Loucy (cell line): ENCODE measurements around the gene MAPKAP1.

Experiments used
- H2AFZ ChIP-seq: fragments of 200-600 bp; sonication (generic); 2 replicates; pipeline ENCODE4 v1.6.0; 2016; ENCODE audit warnings: antibody characterized with exemption, mild to moderate bottlenecking, low read length, moderate library complexity
- H3F3A ChIP-seq: fragments of 200-600 bp; 2 replicates; pipeline ENCODE4 v1.6.0; 2016; ENCODE audit warnings: antibody characterized with exemption, low read depth, mild to moderate bottlenecking
- H3K27me3 ChIP-seq: fragments of 200-600 bp; sonication (generic); 2 replicates; pipeline ENCODE4 v1.6.1; 2014; ENCODE audit warnings: low read length, mild to moderate bottlenecking; ENCODE audit not compliant: insufficient read depth, poor library complexity, severe bottlenecking
- H3K36me3 ChIP-seq: fragments of 200-600 bp; sonication (generic); 2 replicates; pipeline ENCODE4 v1.6.1; 2016; ENCODE audit warnings: low read length; ENCODE audit not compliant: insufficient read depth
- H3K4me1 ChIP-seq: fragments of 200-600 bp; sonication (generic); 2 replicates; pipeline ENCODE4 v1.5.1; 2014; ENCODE audit warnings: low read length, mild to moderate bottlenecking; ENCODE audit not compliant: insufficient read depth, poor library complexity, severe bottlenecking
- H3K4me2 ChIP-seq: fragments of 200-600 bp; sonication (generic); 2 replicates; pipeline ENCODE4 v1.6.0; 2014; ENCODE audit warnings: antibody characterized with exemption, low read length, low read depth, mild to moderate bottlenecking; ENCODE audit not compliant: poor library complexity, severe bottlenecking
- H3K4me3 ChIP-seq: fragments of 200-600 bp; sonication (generic); 2 replicates; pipeline ENCODE4 v1.5.1; 2014; ENCODE audit warnings: low read length, mild to moderate bottlenecking, mixed read lengths; ENCODE audit not compliant: poor library complexity, severe bottlenecking
- H3K79me2 ChIP-seq: fragments of 200-600 bp; sonication (generic); 2 replicates; pipeline ENCODE4 v1.6.1; 2014; ENCODE audit warnings: low read length; ENCODE audit not compliant: insufficient read depth
- H3K9ac ChIP-seq: fragments of 200-600 bp; sonication (generic); 2 replicates; pipeline ENCODE4 v1.6.0; 2014; ENCODE audit warnings: mild to moderate bottlenecking, low read depth, low read length, moderate library complexity; ENCODE audit not compliant: poor library complexity, severe bottlenecking
- H3K9me2 ChIP-seq: fragments of 200-600 bp; sonication (generic); replicated peaks from 2 replicates; pipeline ENCODE4 v1.6.1; 2016; ENCODE audit warnings: low read depth, low read length, mixed read lengths
- H3K9me3 ChIP-seq: fragments of 200-600 bp; sonication (generic); 2 replicates; pipeline ENCODE4 v1.6.1; 2014; ENCODE audit warnings: mild to moderate bottlenecking, antibody characterized with exemption, low read length, low read depth; ENCODE audit not compliant: insufficient read depth
- H4K20me1 ChIP-seq: fragments of 200-600 bp; sonication (generic); 2 replicates; pipeline ENCODE4 v1.6.0; 2014; ENCODE audit warnings: antibody characterized with exemption, low read length, mild to moderate bottlenecking; ENCODE audit not compliant: insufficient read depth, poor library complexity, severe bottlenecking
- CTCF ChIP-seq: fragments of 200-600 bp; sonication (generic); conservative IDR thresholded peaks from 2 replicates; pipeline ENCODE4 v1.5.1; 2014; ENCODE audit warnings: mild to moderate bottlenecking, antibody characterized with exemption, low read length
- EZH2phosphoT487 ChIP-seq: fragments of 200-600 bp; IDR thresholded peaks from 2 replicates; pipeline ENCODE4 v1.6.1; 2018; ENCODE audit warnings: antibody characterized with exemption, mild to moderate bottlenecking, moderate library complexity, borderline replicate concordance

Gene MAPKAP1

GRCh38 chr9:125504616-125505015 lies 202.4 kb downstream of the MAPKAP1 start:
- TF ChIP-seq EZH2phosphoT487: no peak
- TF ChIP-seq CTCF: no peak
- H3K4me2 ChIP-seq: no peak overlapping the region
- no peaks in the 10 kb centered on the region for H3K79me2 ChIP-seq
- H3K27me3 ChIP-seq: no peaks in the 10 kb centered on the region
- no peak overlapping the region for H3K4me3 ChIP-seq
- no peaks in the 10 kb centered on the region for H3F3A ChIP-seq
- H3K9me2 ChIP-seq: no peaks in the 10 kb centered on the region
- H3K9ac ChIP-seq: no peak overlapping the region
- H3K4me1 ChIP-seq: peaks cover 6% of the 10 kb centered on the region
- 0 out of 2 replicates have a peak, but pooled peaks cover 3% of the 10 kb centered on the region for H3K9me3 ChIP-seq
- H3K36me3 ChIP-seq: peaks cover 3% of the 10 kb centered on the region; the same call in 1 of the 2 replicates
- H4K20me1 ChIP-seq: no peaks in the 10 kb centered on the region
- H2AFZ ChIP-seq: no peak overlapping the region

DNA sequence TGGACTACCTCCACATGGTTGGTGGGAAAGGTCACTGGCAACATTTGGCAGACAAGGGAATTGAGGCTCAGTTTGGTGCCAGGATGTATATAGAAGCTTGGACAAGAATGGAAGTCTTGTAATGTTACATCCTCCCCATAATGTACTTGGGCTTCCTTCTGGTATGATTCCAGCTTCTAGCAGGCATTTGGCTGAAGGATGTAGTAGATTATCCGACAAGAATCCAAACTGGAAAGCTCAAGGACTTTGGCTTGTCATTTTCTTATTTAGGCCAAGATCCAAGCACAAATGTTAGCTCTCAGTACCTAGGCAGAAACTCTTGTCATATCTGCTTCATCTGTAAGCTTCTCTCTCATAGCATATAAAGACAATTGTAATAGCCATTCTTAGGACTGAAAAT lies 209.1 kb downstream of the MAPKAP1 start:
- Histone ChIP-seq H4K20me1 (no peaks in the 10 kb centered on the region), H3K9me2 (no peaks in the 10 kb centered on the region), H3K27me3 (no peaks in the 10 kb centered on the region), H3K4me1 (no peaks in the 10 kb centered on the region), H2AFZ (no peak overlapping the region), H3K36me3 (peaks cover 3% of the 10 kb centered on the region; the same call in 1 of the 2 replicates), H3K9ac (no peak overlapping the region), H3F3A (no peaks in the 10 kb centered on the region), H3K4me2 (no peak overlapping the region), H3K4me3 (no peak overlapping the region), H3K79me2 (no peaks in the 10 kb centered on the region), H3K9me3 (0 out of 2 replicates have a peak, but pooled peaks cover 3% of the 10 kb centered on the region)
- TF ChIP-seq EZH2phosphoT487 (no peak), CTCF (no peak)

GRCh38 chr9:125497478-125497877 lies 209.5 kb downstream of the MAPKAP1 start:
- Histone ChIP-seq H3K27me3 (no peaks in the 10 kb centered on the region), H3K4me1 (no peaks in the 10 kb centered on the region), H3K79me2 (no peaks in the 10 kb centered on the region), H3K9me2 (no peaks in the 10 kb centered on the region), H3F3A (no peaks in the 10 kb centered on the region), H3K9ac (no peak overlapping the region), H2AFZ (no peak overlapping the region), H3K4me3 (no peak overlapping the region), H3K9me3 (0 out of 2 replicates have a peak, but pooled peaks cover 3% of the 10 kb centered on the region), H3K4me2 (no peak overlapping the region), H3K36me3 (peaks cover 3% of the 10 kb centered on the region; the same call in 1 of the 2 replicates), H4K20me1 (no peaks in the 10 kb centered on the region)
- no peak for TF ChIP-seq EZH2phosphoT487
- no peak for TF ChIP-seq CTCF
